Putamen (tissue), 1 donor: ENCODE results near the gene LRP5.

Experiments used
- DNase-seq: peaks from one replicate; pipeline ENCODE4 v3.0.0-alpha.2; 2016; ENCODE audit warnings: low spot score

LRP5 gene

GRCh38 chr11:68309621-68310185 lies 2.7 kb upstream of the LRP5 start:
- no peak for DNase-seq

- DNase-seq = no peak
Observed at GRCh38 chr11:68311160-68312116, 953 bp upstream of the LRP5 start.

- no peak for DNase-seq
Observed at GRCh38 chr11:68312780-68313573, 586 bp downstream of the LRP5 start.

GRCh38 chr11:68313574-68314202 lies 1.3 kb downstream of the LRP5 start:
- no peak for DNase-seq

- DNase-seq = no peak
Observed at GRCh38 chr11:68314203-68315170, 2.1 kb downstream of the LRP5 start.

GRCh38 chr11:68315171-68315920 lies 3.0 kb downstream of the LRP5 start:
- no peak for DNase-seq

- DNase-seq = no peak
Observed at GRCh38 chr11:68317147-68317785, 4.9 kb downstream of the LRP5 start.

GRCh38 chr11:68321293-68322051 lies 9.1 kb downstream of the LRP5 start:
- no peak for DNase-seq

GRCh38 chr11:68322052-68322430 lies 9.7 kb downstream of the LRP5 start:
- DNase-seq = no peak

- DNase-seq = no peak
Observed at GRCh38 chr11:68324241-68324640, 11.8 kb downstream of the LRP5 start.

GRCh38 chr11:68324695-68325094 lies 12.3 kb downstream of the LRP5 start:
- DNase-seq = no peak

- no peak for DNase-seq
Observed at GRCh38 chr11:68325183-68325906, 13.0 kb downstream of the LRP5 start.

- no peak for DNase-seq
Observed at GRCh38 chr11:68325907-68326220, 13.5 kb downstream of the LRP5 start.

GRCh38 chr11:68326334-68327215 lies 14.2 kb downstream of the LRP5 start:
- DNase-seq = no peak

GRCh38 chr11:68327586-68328370 lies 15.4 kb downstream of the LRP5 start:
- DNase-seq = no peak

GRCh38 chr11:68328374-68329091 lies 16.1 kb downstream of the LRP5 start:
- DNase-seq = peak; percentile 67
